HG03280 (cell line): ENCODE measurements around the gene TTF2.

Experiments used
- ATAC-seq: cut with Tn5 transposase; IDR thresholded peaks from one replicate; pipeline ENCODE4 v1.9.1; 2021; ENCODE audit warnings: mild to moderate bottlenecking, moderate library complexity; ENCODE audit not compliant: unreplicated experiment

The TTF2 gene

DNA sequence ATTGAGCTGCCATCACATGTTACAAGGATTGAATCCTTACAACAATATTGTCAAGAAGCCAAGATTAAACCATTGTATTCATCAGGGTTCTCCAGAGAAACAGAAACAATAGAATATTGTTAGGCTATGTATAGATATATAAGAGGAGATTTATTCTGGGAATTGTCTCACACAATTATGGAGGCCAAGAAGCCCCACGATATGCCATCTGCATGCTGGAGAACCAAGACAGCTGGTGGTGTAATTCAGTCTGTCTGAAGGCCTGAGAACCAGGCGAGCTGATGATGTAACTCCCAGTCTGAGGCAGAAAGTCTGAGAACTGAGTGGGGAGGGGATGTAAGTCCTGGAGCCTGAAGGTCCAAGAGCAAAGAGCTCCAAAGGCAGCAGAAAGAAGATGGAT is 14.5 kb upstream of the TTF2 start:
- no peak for ATAC-seq

DNA sequence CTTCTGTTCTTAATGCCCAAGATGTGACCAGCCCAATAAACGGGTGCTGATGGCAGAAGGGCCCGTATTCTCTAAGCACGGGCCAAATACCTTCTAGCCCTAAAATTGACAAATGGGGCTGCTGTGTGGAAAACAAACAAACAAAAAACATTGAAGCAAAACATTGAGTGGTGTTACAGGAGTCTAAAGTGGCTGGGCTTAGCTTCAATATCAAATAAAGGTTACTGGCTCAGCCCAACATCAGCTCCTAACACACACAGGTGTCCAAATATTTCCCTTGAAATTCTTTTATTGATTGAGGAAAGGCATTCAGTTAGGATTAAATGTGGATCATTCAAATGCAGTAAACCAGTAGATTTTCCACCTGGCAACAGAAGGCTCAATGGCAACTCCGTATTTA is 13.3 kb upstream of the TTF2 start:
- no peak for ATAC-seq

DNA sequence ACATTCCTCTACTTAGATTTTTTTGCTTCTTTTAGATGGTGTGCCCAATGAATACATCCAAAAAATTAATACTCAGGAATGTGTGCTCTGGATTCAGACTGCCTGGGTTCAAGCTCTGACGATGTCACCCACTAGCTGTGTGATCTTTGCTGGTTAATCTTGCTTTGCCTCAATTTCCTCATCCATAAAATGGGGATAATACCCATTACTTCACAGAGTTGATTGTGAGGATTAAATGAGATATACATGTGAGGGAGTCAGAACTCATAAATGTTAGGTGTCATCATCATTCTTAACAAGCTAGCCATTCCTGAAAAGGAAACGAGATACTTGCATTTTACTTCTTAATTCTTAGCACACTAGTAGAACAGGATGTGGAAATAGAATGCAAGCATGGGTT is 12.9 kb upstream of the TTF2 start:
- ATAC-seq: no peak

DNA sequence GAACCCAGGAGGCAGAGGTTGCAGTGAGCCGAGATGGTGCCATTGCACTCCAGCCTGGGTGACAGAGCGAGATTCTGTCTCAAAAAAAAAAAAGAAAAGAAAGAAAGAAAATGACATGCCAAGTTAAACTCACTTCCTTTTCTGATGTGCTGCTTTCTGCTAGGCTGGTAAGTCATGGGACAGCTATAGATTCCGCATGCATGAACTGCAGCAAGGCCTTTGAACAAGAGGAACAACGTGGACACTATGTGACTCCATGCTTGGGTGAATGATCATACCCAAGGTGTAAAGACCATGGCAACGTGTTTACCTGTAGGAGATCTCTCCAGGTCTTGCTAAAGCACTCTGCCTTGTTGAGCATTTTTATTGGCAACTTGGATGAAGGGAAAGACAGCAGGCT is 10.3 kb upstream of the TTF2 start:
- no peak for ATAC-seq

DNA sequence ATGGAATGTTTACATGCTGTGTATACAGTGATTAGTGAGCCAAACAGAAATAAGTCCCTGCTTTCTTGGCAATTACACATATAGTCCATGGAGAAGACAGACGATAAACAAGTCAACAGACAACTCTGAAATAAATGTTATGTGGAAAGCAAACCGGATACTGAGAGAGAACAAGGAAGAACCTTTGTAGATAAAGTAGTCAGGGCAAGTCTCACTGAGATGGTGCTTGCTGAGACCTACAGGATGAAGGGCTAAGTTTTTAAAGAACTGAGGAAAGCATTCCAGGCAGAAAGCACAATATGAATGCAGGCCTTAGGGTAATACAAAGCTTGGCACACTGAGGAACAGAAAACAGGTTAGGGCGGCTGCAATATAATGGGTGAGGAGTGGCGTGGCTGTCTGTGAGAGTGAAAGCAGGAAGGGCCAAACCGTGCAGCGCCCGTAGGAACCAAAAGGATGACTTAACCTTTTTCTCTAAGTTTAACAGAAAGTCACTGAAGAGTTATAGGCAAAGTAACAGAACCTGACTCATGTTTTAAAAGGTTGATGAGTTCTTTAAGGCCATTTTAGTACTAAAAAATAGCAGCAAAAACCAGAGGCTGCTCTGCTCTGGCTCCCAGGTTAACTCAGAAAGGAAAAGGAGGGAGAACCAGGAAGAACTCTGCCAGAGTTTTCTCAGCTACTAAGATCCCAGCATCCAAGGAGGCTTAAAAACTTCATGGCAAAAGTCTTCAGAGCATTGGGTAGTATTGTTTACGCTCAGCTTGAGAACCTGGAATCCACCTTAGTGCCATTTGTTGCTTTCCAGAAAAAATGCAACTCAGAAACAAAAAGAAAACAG is 8.7 kb upstream of the TTF2 start:
- ATAC-seq: peak; percentile 87

DNA sequence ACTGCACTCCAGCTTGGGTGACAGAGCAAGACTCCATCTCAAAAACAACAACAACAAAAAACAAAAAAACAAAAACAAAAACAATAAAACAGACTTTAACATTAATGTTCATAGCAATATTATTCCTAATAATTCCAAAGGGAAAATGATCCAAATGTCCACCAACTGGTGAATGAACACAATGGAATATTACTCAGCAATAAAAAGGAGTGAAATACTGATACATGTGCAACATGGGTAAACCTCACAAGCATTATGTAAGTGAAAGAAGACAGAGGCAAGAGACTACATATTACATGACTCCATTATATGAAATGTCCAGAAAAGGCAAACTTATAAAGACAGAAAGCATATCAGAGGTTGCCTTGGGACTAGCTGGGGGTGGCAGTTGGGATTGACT is 6.1 kb upstream of the TTF2 start:
- no peak for ATAC-seq

DNA sequence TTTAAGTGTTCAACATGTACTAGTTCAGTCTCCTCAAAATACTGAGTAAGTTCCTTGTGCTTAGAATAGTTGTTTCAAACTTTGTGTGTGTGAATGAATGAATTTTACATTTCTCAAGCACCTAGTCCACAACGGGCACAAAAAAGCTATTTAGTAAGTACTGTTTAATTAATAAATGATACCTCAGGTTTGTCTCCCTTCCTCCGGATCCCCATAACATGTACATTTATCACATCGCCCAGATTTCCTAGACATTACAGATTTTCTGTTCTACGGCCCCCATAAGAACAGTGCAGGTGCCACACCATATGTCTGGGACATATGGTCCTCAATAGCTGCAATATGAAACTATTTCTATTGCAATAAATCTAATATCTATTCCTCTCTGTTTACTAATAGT is 1.3 kb upstream of the TTF2 start:
- ATAC-seq: no peak

DNA sequence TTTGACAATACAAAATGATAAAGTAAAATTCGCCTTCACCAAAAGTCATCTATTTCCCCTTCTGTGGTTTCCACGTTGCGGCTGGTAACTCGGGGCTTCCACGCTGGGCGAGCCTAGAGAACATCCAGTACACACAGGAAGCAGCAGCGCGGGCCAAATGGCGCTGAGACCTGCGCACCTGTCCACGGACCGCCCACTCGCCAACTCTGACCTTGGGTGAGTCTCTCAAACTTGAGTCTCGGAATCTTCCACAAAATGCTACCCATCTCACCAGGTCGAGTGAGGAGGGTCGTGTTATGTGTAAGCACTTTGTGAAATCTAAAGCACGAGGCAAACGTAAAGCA is 820 bp upstream of the TTF2 start:
- ATAC-seq: peak; percentile 27

DNA sequence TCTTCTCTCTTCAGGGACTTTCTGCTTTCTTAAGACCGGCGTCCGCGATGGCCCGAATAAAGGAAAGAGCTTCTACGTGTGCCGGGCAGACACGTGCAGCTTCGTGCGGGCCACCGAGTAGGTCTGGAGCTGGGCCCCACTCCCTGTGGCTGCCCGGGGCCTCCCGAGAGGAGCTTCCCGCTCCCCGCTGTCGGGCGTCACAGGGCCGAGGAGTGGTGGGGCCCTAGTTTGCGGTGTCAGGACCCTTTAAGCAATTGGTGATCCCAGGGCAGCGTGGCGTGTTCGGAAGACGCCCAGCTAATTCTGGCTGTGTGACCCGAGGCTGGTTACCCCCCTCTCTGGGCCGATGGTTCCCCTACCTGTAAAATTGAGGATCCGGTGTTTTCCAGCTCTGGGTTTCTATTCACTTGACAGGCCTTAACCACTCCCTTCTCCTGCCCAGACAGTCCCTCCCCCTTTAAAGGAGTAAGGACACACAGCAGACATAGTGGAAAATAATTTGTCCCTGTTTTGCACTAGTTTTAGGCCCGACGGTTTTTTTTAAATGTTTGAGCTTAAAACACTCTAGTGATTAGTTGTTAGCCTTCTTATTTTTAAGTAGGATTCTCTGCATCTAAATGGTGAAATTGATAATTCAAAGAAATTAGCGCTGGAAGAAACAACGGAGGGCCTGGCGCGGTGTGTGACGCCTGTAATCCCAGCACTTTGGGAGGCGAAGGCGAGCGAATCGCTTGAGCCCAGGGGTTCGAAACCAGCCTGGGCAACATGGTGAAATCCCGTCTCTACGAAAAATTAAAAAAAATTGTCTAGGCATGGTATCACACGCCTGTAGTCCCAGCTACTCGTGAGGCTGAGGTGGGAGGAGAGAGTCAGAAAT is 553 bp downstream of the TTF2 start:
- ATAC-seq: peak; percentile 4

DNA sequence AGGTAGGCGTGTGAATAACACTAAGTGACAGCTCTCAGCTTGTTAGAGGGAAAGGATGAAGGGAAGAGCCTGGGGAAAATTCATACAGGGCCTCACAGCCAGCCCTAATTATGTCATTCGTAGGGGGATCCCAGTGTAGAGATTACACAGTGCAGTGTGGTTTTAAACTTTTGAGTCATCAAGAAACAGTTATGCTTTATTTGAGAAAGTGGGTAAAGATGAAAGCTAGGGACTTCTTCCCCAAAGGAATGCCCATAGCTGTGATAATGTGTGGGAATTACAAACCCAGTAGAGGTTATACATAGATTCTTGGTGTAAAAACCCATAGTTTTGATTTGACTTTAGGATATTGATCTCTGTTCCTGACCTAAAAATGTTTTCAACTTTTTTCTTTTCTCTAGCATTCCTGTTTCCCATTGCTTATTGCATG is 1.9 kb downstream of the TTF2 start:
- ATAC-seq: no peak

DNA sequence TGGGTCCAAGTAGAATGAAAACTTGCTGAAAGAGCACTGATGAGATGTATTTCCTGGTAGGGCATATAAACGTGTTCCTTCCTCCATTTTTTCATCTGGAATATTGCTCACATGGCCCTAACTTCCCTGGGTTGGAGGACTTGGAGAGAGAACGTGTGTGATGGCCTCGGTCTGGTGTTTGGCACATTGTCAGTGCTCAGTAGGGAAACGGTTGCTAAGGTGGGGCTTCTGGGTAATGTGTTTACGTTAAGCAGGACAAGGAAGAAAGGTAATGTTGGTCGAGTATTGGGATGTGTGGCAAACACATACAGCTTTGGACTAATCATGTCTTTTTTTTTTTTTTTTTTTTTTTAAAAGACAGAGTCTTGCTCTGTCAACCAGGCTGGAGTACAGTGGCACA is 6.2 kb downstream of the TTF2 start:
- no peak for ATAC-seq

DNA sequence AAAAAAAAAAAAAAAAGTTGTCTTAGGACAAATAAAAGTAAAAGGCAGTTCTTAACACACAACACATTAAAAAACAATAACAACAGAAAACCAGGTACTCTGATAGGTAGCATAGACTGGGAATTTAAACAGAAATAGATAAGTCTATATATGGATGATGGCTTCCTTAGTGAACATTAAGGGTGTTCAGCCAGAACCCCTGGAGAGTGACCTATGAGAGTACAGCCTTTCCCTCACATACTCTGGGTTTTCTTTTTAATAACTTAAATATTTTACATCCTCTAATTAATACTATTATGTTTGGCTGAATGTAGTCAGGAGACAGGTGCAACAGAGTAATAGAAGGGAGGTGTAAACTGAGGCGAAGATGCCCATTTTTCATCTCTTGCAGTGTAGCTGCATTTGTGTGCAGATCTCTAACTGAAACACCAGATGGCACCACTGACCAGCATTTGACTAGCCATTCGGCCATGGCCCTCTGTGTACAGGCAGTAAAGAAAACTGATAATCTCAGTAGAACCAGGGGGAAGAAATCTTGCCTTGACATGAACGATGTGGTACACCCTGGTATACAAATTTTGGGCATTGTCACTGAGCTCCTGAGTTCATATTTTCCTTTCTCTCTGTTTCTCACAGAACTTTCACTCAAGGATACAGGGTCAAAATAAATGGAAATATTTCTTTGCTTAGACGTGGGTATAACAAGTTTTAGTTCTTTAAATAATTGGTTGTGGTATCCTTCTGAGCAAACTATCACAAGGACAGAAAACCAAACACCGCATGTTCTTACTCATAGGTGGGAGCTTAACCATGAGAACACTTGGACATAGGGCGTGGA is 7.6 kb downstream of the TTF2 start:
- ATAC-seq: peak; percentile 73

DNA sequence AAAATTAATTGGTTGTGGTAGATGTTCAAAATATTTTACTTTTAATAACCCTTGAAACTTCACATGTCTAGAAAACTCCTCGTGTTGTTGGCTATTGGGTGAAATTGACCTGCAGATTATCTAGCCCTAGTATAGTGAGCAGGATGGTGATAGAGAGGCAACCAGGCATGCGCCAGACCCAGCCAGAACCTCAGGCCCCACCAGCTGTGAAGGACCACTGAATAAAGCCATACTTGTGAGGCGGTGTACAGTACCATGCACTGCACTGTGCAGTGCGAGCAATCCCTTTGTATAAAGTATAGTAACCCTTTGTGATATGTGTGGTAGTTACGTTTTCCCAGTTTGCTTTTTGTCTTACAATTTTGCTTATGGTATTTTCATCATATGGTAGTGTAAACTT is 8.5 kb downstream of the TTF2 start:
- ATAC-seq: no peak

DNA sequence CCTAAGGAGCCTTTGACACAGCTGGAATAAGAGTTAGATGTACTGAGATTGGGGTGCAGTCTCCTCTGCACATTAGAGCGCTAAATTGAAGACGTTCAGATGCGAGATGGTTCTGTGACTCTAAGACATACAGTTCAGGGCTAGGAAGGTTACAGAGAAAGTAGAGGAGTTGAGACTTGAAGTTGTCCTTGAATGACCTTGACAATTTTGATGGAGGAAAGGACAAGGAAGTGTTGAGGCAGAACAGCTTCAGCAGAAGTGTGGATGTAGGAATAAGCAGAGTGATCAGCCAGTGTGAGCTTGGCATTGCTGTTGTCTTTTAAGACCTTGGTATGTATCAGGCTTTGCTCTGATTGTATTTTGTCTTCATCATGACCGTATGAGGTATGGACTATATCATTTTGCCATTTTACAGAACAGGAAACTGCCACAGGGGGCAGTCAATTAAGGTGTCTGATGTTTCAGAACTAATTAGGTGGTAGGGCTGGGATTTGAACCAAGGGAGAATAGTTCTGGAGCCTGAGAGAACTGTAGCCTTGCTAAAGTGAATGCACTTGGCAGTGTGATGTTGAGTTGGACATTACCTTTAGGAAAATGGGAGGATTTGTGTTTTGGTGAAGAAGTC is 9.2 kb downstream of the TTF2 start:
- no peak for ATAC-seq

DNA sequence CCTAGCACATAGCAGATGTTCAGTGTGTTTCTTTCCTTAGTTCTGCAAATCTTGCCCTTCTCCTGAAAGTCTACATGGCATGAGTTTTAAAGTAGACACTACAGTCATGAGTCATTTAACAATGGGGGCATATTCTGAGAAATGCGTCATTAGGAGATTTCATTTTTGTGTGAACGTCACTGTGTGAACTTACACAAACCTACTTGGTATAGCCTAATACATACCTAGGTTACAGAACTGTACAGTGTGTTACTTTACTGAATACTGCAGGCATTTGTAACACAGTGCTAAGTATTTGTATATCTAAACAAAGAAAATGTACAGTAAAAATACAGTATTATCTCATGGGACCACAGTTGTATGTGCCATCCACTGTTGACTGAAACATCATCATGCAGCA is 10.0 kb downstream of the TTF2 start:
- ATAC-seq: no peak

DNA sequence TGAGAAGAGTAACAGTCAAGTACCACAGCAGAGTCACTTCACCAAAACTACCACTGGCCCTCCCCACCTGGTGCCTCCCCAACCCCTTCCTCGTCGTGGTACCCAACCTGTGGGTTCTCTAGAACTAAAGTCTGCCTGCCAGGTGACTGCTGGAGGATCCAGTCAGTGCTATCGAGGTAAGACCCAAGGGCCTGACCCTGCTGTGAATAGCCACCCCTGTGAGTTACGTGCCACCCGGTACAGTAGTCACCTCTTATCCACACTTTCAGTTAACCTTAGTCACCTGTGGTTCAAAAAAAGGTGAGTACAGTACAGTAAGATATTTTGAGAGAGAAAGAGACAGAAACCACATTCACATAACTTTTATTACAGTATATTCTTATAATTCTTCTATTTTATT is 16.5 kb downstream of the TTF2 start:
- ATAC-seq: no peak

DNA sequence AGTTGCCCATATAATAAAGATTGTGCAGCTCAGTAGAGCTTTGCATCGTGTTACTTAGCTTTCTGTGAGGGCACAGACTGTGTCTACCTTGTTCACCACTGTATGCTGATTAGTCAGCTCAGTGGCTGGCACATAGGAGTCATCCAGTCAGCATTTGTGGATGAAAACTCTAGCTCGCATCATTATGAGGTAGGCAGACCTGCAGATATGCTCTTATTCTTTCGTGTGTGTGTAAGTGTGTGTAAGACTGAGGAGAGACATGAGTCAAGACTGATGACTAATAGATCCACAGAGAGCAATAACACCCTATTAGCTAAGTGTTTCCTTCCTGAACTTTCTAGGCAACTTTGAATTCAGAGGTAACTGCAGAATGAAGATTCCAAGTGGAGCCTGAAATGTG is 17.1 kb downstream of the TTF2 start:
- ATAC-seq: no peak

DNA sequence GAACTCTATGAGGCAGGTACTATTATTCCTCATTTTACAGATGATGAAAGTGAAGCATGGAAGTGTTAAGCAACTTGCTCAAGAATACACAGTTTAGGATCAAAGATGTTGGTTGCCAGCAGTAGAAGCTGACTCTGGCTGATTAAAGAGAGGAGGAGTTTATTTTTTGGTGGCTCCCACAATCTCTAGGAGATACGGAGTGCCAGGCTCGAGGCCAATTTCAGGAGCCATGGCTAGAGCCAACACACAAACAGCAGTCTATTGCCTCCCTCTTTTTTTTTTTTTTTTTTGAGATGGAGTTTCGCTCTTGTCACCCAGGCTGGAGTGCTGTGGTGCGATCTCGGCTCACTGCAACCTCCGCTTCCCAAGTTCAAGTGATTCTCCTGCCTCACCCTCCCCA is 19.6 kb downstream of the TTF2 start:
- no peak for ATAC-seq

DNA sequence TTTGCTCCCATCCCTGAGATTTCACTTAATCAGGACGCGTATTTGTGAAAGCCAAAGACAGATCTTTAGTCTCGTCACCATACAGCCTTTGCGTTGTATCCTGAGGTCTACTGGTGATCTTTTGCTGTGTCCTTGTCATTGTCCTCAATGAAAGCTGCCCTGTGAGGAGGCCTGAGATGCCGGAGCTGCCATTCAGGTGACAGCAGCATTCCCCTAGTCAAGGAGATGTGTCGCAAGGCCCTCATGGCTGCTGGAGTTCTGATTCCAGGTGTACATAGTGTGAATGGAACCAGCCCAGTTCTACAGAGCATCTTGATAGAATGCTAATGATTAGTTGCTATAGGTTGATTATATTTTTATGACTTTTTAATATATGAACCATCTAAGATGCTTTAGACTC is 24.1 kb downstream of the TTF2 start:
- ATAC-seq: no peak

DNA sequence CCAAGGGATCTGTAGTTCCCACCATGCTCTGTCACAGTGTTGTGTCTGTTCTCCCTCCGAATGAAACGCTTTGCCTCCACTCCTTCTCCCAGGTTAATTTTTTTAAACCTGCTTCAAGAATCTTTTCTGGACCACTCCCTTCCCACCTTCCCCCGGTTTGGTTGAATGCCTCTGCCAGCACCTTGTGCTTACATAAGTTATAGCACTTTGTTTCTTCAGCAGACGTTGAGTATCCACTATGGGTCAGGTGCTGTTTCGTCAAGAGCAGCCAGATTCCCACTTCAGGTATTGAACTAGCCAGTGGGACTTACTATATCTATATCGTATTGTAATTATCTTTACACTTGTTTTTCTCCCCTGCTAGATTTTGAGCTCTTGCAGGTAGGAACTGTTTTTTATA is 27.6 kb downstream of the TTF2 start:
- ATAC-seq: no peak

DNA sequence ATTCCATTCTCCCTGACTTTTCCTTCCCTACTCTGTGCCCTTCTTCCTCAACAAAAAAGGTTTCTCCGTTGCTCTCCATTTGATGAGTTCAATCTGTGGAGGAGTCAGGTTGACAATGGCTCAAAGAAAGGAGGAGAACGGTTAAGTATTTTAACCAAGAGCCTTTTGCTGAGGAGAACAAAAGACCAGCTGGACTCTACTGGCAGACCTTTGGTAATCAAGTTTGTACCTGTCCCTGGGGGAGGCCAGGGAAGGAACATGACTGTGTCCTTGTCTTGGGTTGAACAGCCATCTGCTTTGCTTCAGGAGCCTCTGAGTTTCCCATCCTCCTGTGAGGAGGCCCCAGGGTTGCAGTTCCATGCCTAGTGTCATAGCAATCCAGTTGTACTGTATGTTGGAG is 29.9 kb downstream of the TTF2 start:
- ATAC-seq: no peak
